Natural killer cell (primary cell): ENCODE results near the gene PCBP3. TPM values are rescaled to one million over a fixed set of nuclear protein-coding genes. Genes with fewer than 3 reads are reported as not detected.

Source experiments
- ATAC-seq, 3 donors: fragments of 150-1000 bp in 2 of 3; fragments of 200-7000 bp in 1 of 3; cut with Tn5 transposase; 1 replicate in 1 of 3; 2 replicates in 2 of 3; pipeline ENCODE4 v1.10.0; 2021; ENCODE audit warnings: mild to moderate bottlenecking in 2 of 3, moderate library complexity in 2 of 3
- DNase-seq, 2 donors: peaks; one replicate each; pipeline versions ENCODE4 v3.0.0 to v3.0.0-alpha.2; 2013 to 2021; ENCODE audit warnings: mixed read lengths in 1 of 2
- H3K27ac ChIP-seq: one replicate; pipeline ENCODE4 v1.5.1; 2013; ENCODE audit warnings: mild to moderate bottlenecking, low read length
- H3K27me3 ChIP-seq: one replicate; pipeline ENCODE4 v1.6.1; 2013; ENCODE audit warnings: low read length; ENCODE audit not compliant: control insufficient read depth, insufficient read depth
- H3K36me3 ChIP-seq: one replicate; pipeline ENCODE4 v1.6.1; 2013; ENCODE audit warnings: low read length; ENCODE audit not compliant: control insufficient read depth, insufficient read depth
- H3K4me1 ChIP-seq: one replicate; pipeline ENCODE4 v1.6.1; 2013; ENCODE audit warnings: low read length; ENCODE audit not compliant: control insufficient read depth, insufficient read depth
- H3K4me3 ChIP-seq: one replicate; pipeline ENCODE4 v1.5.1; 2013; ENCODE audit warnings: low read length
- H3K9me3 ChIP-seq: one replicate; pipeline ENCODE4 v1.6.1; 2013; ENCODE audit warnings: low read length; ENCODE audit not compliant: control insufficient read depth, insufficient read depth
- H3K27ac Mint-ChIP-seq, 2 donors: one replicate each; pipeline ENCODE4 v1.8.0; 2022; ENCODE audit warnings: mild to moderate bottlenecking in 2 of 2, mixed read lengths in 2 of 2, moderate library complexity in 1 of 2
- H3K27me3 Mint-ChIP-seq, 2 donors: one replicate each; pipeline ENCODE4 v1.8.0; 2022; ENCODE audit warnings: low read depth in 2 of 2, mixed read lengths in 2 of 2
- H3K36me3 Mint-ChIP-seq: one replicate; pipeline ENCODE4 v1.8.0; 2022; ENCODE audit warnings: mixed read lengths
- H3K4me1 Mint-ChIP-seq, 2 donors: one replicate each; pipeline ENCODE4 v1.8.0; 2022; ENCODE audit warnings: mixed read lengths in 2 of 2
- H3K4me3 Mint-ChIP-seq: one replicate; pipeline ENCODE4 v1.8.0; 2022; ENCODE audit warnings: mild to moderate bottlenecking, moderate library complexity, mixed read lengths
- H3K9me3 Mint-ChIP-seq, 2 donors: one replicate each; pipeline ENCODE4 v1.8.0; 2022; ENCODE audit warnings: mixed read lengths in 2 of 2
- CTCF ChIP-seq: fragments of 200-600 bp; IDR thresholded peaks from one replicate; pipeline ENCODE4 v1.8.0; 2022; ENCODE audit warnings: antibody characterized with exemption
- WGBS: methylation state at CpG from one replicate; pipeline ENCODE4 v1.1.7; 2013; ENCODE audit warnings: missing lambda C conversion rate; ENCODE audit not compliant: insufficient coverage; 5-methylcytosine and 5-hydroxymethylcytosine counted together
- intact Hi-C: fragments of 100-400 bp; cut with micrococcal nuclease; formaldehyde crosslinking; loops from one replicate; pipeline ENCODE4 v1.14.2; 2022
- total RNA-seq, 4 donors: library from RNA; stranded (reverse); fragments of 120-200 nt in 1 of 4; gene quantifications; one replicate each; pipeline versions ENCODE4 v1.2.3 to v1.2.4, GENCODE V29; 2013 to 2022

PCBP3 gene
- total RNA-seq, 3 donors from 2014 or later (not counting 1 experiment from before 2014, with no cell fraction given), result 0.50 to 3.0 (median 0.52) TPM

GRCh38 chr21:45989355-45990048 is 346.0 kb downstream of the PCBP3 start:
- 89% methylated on average over 26 of the region's 32 CpGs for WGBS
- Mint-ChIP-seq H3K4me1 (peaks cover 0 to 6% of the 10 kb centered on the region in 2 donors), H3K36me3 (no peaks in the 10 kb centered on the region), H3K9me3 (peaks cover 4% of the 10 kb centered on the region in 2 donors), H3K27me3 (peaks cover 0 to 7% of the 10 kb centered on the region in 2 donors), H3K4me3 (no peak overlapping the region), H3K27ac (no peak overlapping the region)
- intact Hi-C loops, result no loop called here
- H3K4me1 ChIP-seq, result no peaks in the 10 kb centered on the region
- no peaks in the 10 kb centered on the region for H3K36me3 ChIP-seq
- no peaks in the 10 kb centered on the region for H3K9me3 ChIP-seq
- no peak overlapping the region for H3K27ac ChIP-seq
- DNase-seq (peak in 1 of 2 donors; percentile 15), ATAC-seq (no peak)
- no peak for TF ChIP-seq CTCF
- H3K4me3 ChIP-seq, result no peak overlapping the region
- no peaks in the 10 kb centered on the region for H3K27me3 ChIP-seq

GRCh38 chr21:45990049-45990711 is 346.7 kb downstream of the PCBP3 start:
- peaks cover 0 to under 1% of the 10 kb centered on the region in 2 donors for H3K27me3 Mint-ChIP-seq
- no peaks in the 10 kb centered on the region for H3K4me1 Mint-ChIP-seq
- DNase-seq (no peak), ATAC-seq (no peak)
- Histone ChIP-seq H3K27me3 (no peaks in the 10 kb centered on the region), H3K4me3 (no peak overlapping the region), H3K36me3 (no peaks in the 10 kb centered on the region), H3K4me1 (no peaks in the 10 kb centered on the region), H3K9me3 (no peaks in the 10 kb centered on the region), H3K27ac (no peak overlapping the region)
- H3K27ac Mint-ChIP-seq, result no peak overlapping the region
- 90% methylated on average over 30 of the region's 30 CpGs for WGBS
- no peaks in the 10 kb centered on the region for H3K9me3 Mint-ChIP-seq
- intact Hi-C loops, result no loop called here
- no peaks in the 10 kb centered on the region for H3K36me3 Mint-ChIP-seq
- no peak for TF ChIP-seq CTCF
- H3K4me3 Mint-ChIP-seq, result no peak overlapping the region

- Histone ChIP-seq H3K4me3 (no peak overlapping the region), H3K4me1 (no peaks in the 10 kb centered on the region), H3K9me3 (no peaks in the 10 kb centered on the region), H3K27ac (no peak overlapping the region), H3K27me3 (no peaks in the 10 kb centered on the region), H3K36me3 (no peaks in the 10 kb centered on the region)
- DNase-seq (peak in 1 of 2 donors; percentile 10), ATAC-seq (no peak)
- Mint-ChIP-seq H3K4me3 (no peak overlapping the region), H3K36me3 (no peaks in the 10 kb centered on the region), H3K4me1 (no peaks in the 10 kb centered on the region), H3K9me3 (no peaks in the 10 kb centered on the region), H3K27me3 (no peaks in the 10 kb centered on the region), H3K27ac (no peak overlapping the region)
- TF ChIP-seq CTCF, result no peak
- 85% methylated on average over 45 of the region's 45 CpGs for WGBS
- intact Hi-C loops, result no loop called here
Observed at GRCh38 chr21:45990741-45991605, 347.4 kb downstream of the PCBP3 start.
